CD14-positive monocyte (primary cell): ENCODE results near the gene CREB3L1. TPM values are rescaled to one million over a fixed set of nuclear protein-coding genes. Genes with fewer than 3 reads are reported as not detected.

Experiments
- DNase-seq, 3 donors: peaks; one replicate each; pipeline ENCODE4 v3.0.0-alpha.2; 2011 to 2022
- H2AFZ ChIP-seq: 2 replicates; pipeline ENCODE4 v1.6.0; 2012; ENCODE audit warnings: mild to moderate bottlenecking, low read depth, low read length, inconsistent platforms; ENCODE audit not compliant: insufficient read depth, poor library complexity, severe bottlenecking
- H3K27ac ChIP-seq, 2 donors: 1 replicate in 1 of 2; 2 replicates in 1 of 2; pipeline ENCODE4 v1.5.1; 2012 to 2013; ENCODE audit warnings: low read length in 2 of 2, control low read depth in 1 of 2, inconsistent platforms in 1 of 2, low read depth in 1 of 2, mild to moderate bottlenecking in 1 of 2
- H3K27me3 ChIP-seq, 2 donors: one replicate each; pipeline versions ENCODE4 v1.6.0 to v1.6.1; 2011 to 2013; ENCODE audit warnings: low read length in 2 of 2; ENCODE audit not compliant: control insufficient read depth in 2 of 2, insufficient read depth in 2 of 2
- H3K36me3 ChIP-seq, 2 donors: replicated peaks in 1 of 2; 1 replicate in 1 of 2; 2 replicates in 1 of 2; pipeline versions ENCODE4 v1.5.1 to v1.6.1; 2012 to 2013; ENCODE audit warnings: low read length in 2 of 2, control low read depth in 1 of 2, inconsistent platforms in 1 of 2, mild to moderate bottlenecking in 1 of 2; ENCODE audit not compliant: insufficient read depth in 2 of 2, control insufficient read depth in 1 of 2
- H3K4me1 ChIP-seq, 2 donors: 1 replicate in 1 of 2; 2 replicates in 1 of 2; pipeline versions ENCODE4 v1.5.1 to v1.6.1; 2012 to 2013; ENCODE audit warnings: low read length in 2 of 2, control low read depth in 1 of 2, inconsistent platforms in 1 of 2, mild to moderate bottlenecking in 1 of 2, moderate library complexity in 1 of 2; ENCODE audit not compliant: insufficient read depth in 2 of 2, control insufficient read depth in 1 of 2
- H3K4me2 ChIP-seq: replicated peaks from 2 replicates; pipeline ENCODE3; 2012; ENCODE audit warnings: low read length, moderate library complexity, mild to moderate bottlenecking; ENCODE audit not compliant: poor library complexity, severe bottlenecking; ENCODE audit errors: extremely low read depth
- H3K4me3 ChIP-seq, 3 experiments: fragments of 200-600 bp in 1 of 3; sonication (generic) in 1 of 3; replicated peaks in 1 of 3; 1 replicate in 2 of 3; 2 replicates in 1 of 3; pipeline ENCODE4 v1.5.1; 2011 to 2013; ENCODE audit warnings: low read length in 3 of 3, mild to moderate bottlenecking in 3 of 3, control low read depth in 2 of 3, low read depth in 2 of 3, inconsistent platforms in 1 of 3, moderate library complexity in 1 of 3
- H3K79me2 ChIP-seq: 2 replicates; pipeline ENCODE4 v1.6.0; 2012; ENCODE audit warnings: mild to moderate bottlenecking, control low read depth, inconsistent platforms, low read length, moderate library complexity; ENCODE audit not compliant: insufficient read depth
- H3K9ac ChIP-seq: 2 replicates; pipeline ENCODE4 v1.6.0; 2017; ENCODE audit warnings: low read length, mild to moderate bottlenecking; ENCODE audit not compliant: insufficient read depth, poor library complexity, severe bottlenecking
- H3K9me3 ChIP-seq, 2 donors: replicated peaks in 1 of 2; 1 replicate in 1 of 2; 2 replicates in 1 of 2; pipeline versions ENCODE4 v1.5.1 to v1.6.1; 2012 to 2013; ENCODE audit warnings: low read length in 2 of 2, control low read depth in 1 of 2; ENCODE audit not compliant: control insufficient read depth in 1 of 2, insufficient read depth in 1 of 2
- H4K20me1 ChIP-seq: 2 replicates; pipeline ENCODE4 v1.6.0; 2012; ENCODE audit warnings: mild to moderate bottlenecking, low read length, control low read depth, moderate library complexity; ENCODE audit not compliant: insufficient read depth
- H3K27ac Mint-ChIP-seq, 7 donors: one replicate each; pipeline ENCODE4 v1.8.0; 2020; ENCODE audit warnings: mild to moderate bottlenecking in 7 of 7, mixed read lengths in 7 of 7, moderate library complexity in 6 of 7, inconsistent platforms in 2 of 7
- H3K27me3 Mint-ChIP-seq, 3 donors: one replicate each; pipeline ENCODE4 v1.8.0; 2021 to 2022; ENCODE audit warnings: low read depth in 3 of 3, mild to moderate bottlenecking in 3 of 3, mixed read lengths in 3 of 3, moderate library complexity in 3 of 3, inconsistent platforms in 1 of 3
- H3K36me3 Mint-ChIP-seq, 2 donors: one replicate each; pipeline ENCODE4 v1.8.0; 2020; ENCODE audit warnings: mixed read lengths in 2 of 2, inconsistent platforms in 1 of 2, mild to moderate bottlenecking in 1 of 2
- H3K4me1 Mint-ChIP-seq: one replicate; pipeline ENCODE4 v1.8.0; 2020; ENCODE audit warnings: mild to moderate bottlenecking, mixed read lengths
- H3K4me3 Mint-ChIP-seq, 2 donors: one replicate each; pipeline ENCODE4 v1.8.0; 2020; ENCODE audit warnings: mild to moderate bottlenecking in 2 of 2, mixed read lengths in 2 of 2, moderate library complexity in 1 of 2
- H3K9me3 Mint-ChIP-seq, 7 donors: one replicate each; pipeline ENCODE4 v1.8.0; 2020 to 2022; ENCODE audit warnings: mixed read lengths in 7 of 7, mild to moderate bottlenecking in 6 of 7, moderate library complexity in 6 of 7, inconsistent platforms in 2 of 7
- WGBS: methylation state at CpG from one replicate; pipeline ENCODE4 v1.1.5; 2013; ENCODE audit warnings: missing lambda C conversion rate; ENCODE audit not compliant: insufficient coverage; 5-methylcytosine and 5-hydroxymethylcytosine counted together
- intact Hi-C, 2 donors: fragments of 100-400 bp; cut with micrococcal nuclease; formaldehyde crosslinking; loops; one replicate each; pipeline versions ENCODE4 v1.15.0 to v1.15.1; 2023
- polyA plus RNA-seq, 3 donors: library from polyadenylated mRNA; depleted of rRNA in 1 of 3; unstranded in 2 of 3; stranded (reverse) in 1 of 3; fragments of 300-500 nt in 2 of 3; fragments of >200 nt in 1 of 3; fragmentation: Illumina TruSeq in 2 of 3; gene quantifications; 1 replicate in 2 of 3; 2 replicates in 1 of 3; pipeline ENCODE4 v1.2.3, GENCODE V29; 2012 to 2021
- TF ChIP-seq, protein P1 (sequence below): fragments of 200-600 bp; IDR thresholded peaks from one replicate; pipeline ENCODE4 v1.8.0; 2022; ENCODE audit warnings: antibody characterized with exemption, mild to moderate bottlenecking

The CREB3L1 gene
- polyA plus RNA-seq, 3 donors, result not detected

DNA sequence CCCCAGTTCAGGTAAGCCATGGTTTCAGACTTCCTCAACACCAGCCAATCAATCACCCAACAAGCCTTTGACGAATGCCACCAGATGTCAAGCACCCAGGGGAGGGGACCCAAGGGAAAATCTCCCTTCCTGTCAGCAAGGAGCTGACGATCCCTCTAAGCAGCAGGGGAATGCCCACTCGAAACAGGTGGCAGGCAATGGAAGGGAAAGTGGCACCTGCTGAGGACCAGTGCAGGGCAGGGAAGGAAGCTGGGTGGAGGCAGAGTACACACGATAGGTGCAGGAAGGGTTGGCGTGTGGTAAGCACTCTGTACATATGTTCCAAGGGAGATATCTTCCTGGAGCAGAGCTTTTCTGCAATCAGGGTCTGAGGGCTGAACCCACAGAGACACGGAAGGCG lies 11.7 kb upstream of the CREB3L1 start:
- peaks cover 0 to 6% (median 4%) of the 10 kb centered on the region in 3 donors for H3K27me3 Mint-ChIP-seq
- Histone ChIP-seq H3K79me2 (no peaks in the 10 kb centered on the region), H3K9me3 (no peaks in the 10 kb centered on the region), H3K27me3 (no peaks in the 10 kb centered on the region), H3K4me2 (no peak overlapping the region), H3K27ac (no peak overlapping the region), H2AFZ (no peak overlapping the region), H3K4me1 (peaks cover 0 to 5% of the 10 kb centered on the region in 2 donors), H3K36me3 (no peaks in the 10 kb centered on the region), H3K9ac (no peak overlapping the region), H3K4me3 (no peak overlapping the region), H4K20me1 (no peaks in the 10 kb centered on the region)
- H3K9me3 Mint-ChIP-seq, result peaks cover 0 to 3% (median 0%) of the 10 kb centered on the region in 7 donors
- H3K4me1 Mint-ChIP-seq, result peaks cover 8% of the 10 kb centered on the region
- no peak for DNase-seq
- 82% methylated on average over 6 of the region's 7 CpGs for WGBS
- H3K4me3 Mint-ChIP-seq, result no peak overlapping the region
- TF ChIP-seq, protein P1, sequence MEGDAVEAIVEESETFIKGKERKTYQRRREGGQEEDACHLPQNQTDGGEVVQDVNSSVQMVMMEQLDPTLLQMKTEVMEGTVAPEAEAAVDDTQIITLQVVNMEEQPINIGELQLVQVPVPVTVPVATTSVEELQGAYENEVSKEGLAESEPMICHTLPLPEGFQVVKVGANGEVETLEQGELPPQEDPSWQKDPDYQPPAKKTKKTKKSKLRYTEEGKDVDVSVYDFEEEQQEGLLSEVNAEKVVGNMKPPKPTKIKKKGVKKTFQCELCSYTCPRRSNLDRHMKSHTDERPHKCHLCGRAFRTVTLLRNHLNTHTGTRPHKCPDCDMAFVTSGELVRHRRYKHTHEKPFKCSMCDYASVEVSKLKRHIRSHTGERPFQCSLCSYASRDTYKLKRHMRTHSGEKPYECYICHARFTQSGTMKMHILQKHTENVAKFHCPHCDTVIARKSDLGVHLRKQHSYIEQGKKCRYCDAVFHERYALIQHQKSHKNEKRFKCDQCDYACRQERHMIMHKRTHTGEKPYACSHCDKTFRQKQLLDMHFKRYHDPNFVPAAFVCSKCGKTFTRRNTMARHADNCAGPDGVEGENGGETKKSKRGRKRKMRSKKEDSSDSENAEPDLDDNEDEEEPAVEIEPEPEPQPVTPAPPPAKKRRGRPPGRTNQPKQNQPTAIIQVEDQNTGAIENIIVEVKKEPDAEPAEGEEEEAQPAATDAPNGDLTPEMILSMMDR, result no peak
- H3K27ac Mint-ChIP-seq, result no peak overlapping the region
- no peaks in the 10 kb centered on the region for H3K36me3 Mint-ChIP-seq
- intact Hi-C loops, result no loop called here

DNA sequence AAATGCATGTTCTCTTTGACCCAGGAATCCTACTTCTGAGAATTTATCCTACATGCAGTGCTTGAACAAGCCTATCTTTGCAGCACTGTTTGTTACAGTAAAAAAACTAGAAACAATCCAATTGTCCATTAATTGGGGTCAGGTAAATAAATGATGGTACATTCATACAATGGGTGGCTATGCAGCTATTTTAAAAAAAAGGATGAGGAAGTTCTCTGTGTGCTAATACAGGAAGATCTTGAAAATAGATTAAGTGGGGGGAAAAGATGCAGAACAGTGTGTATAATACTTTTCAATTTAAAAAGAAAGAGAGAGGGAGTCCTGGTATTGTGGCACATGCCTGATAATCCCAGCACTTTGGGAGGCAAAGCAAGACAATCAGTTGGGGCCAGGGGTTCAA lies 9.5 kb upstream of the CREB3L1 start:
- H4K20me1 ChIP-seq, result no peaks in the 10 kb centered on the region
- H3K4me3 ChIP-seq, result no peak overlapping the region
- no peaks in the 10 kb centered on the region for H3K36me3 ChIP-seq
- no peak overlapping the region for H3K27ac Mint-ChIP-seq
- H3K4me3 Mint-ChIP-seq, result no peak overlapping the region
- no peak overlapping the region for H3K4me2 ChIP-seq
- H3K27me3 ChIP-seq, result no peaks in the 10 kb centered on the region
- H3K9me3 Mint-ChIP-seq, result peaks cover 0 to 3% (median 0%) of the 10 kb centered on the region in 7 donors
- no peak for DNase-seq
- no peak overlapping the region for H3K27ac ChIP-seq
- H3K4me1 ChIP-seq, result peaks cover 0 to 8% of the 10 kb centered on the region in 2 donors
- H2AFZ ChIP-seq, result no peak overlapping the region
- TF ChIP-seq, protein P1, result no peak
- H3K4me1 Mint-ChIP-seq, result peaks cover 12% of the 10 kb centered on the region
- no peak overlapping the region for H3K9ac ChIP-seq
- no peaks in the 10 kb centered on the region for H3K79me2 ChIP-seq
- intact Hi-C loops, result no loop called here
- H3K9me3 ChIP-seq, result no peaks in the 10 kb centered on the region
- no peaks in the 10 kb centered on the region for H3K36me3 Mint-ChIP-seq
- peaks cover 0 to 10% (median 6%) of the 10 kb centered on the region in 3 donors for H3K27me3 Mint-ChIP-seq
